ENCODE data around the gene GDI1. TPM values are rescaled to one million over a fixed set of nuclear protein-coding genes. Genes with fewer than 3 reads are reported as not detected.

The GDI1 gene
- total and polyA plus RNA-seq, 7 experiments from 2014 or later = 18.8 to 174 (median 115) TPM

DNA sequence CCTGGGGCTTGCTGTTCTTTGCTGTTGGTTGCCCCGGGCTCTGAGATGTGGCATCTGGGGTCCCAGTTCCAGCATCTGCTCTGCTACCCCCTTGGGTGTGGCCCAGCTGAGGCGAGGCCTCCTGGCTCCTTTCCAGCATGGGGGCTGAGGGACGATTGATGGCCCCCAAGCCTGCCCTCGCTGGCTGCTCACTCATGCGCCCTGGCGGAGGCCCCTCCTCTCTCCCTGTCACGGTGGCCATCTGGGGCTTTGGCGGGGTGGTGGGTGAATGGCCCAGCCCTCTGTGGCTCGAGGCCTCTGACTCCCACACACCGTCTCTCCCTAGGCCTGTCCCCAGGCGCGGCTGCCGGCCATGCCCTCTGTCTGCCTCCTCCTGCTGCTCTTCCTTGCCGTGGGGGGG, 22.9 kb downstream of the GDI1 start:
- no peak for DNase-seq

DNA sequence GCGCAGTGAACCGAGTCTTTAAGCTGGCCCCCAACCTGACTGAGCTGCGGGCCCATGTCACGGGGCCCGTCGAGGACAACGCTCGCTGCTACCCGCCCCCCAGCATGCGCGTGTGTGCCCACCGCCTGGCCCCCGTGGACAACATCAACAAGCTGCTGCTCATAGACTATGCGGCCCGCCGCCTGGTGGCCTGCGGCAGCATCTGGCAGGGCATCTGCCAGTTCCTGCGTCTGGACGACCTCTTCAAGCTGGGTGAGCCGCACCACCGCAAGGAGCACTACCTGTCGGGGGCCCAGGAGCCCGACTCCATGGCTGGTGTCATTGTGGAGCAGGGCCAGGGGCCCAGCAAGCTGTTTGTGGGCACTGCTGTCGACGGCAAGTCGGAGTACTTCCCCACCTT, 23.4 kb downstream of the GDI1 start:
- H3K27ac ChIP-seq (ENCODE audit: low read depth, low read length) = no peak overlapping the region
- H3K27me3 Mint-ChIP-seq = no peaks in the 10 kb centered on the region
- ATAC-seq (no peak), DNase-seq (no peak)
- peak overlapping the region in 1 of 9 donors; percentile 19 for H3K27ac Mint-ChIP-seq
- H3K36me3 ChIP-seq (ENCODE audit: control insufficient read depth in 2 of 3, insufficient read depth in 3 of 3, low read length in 3 of 3) = peaks cover 0 to 28% (median 0%) of the 10 kb centered on the region in 3 experiments
- peaks cover 0 to 3% of the 10 kb centered on the region in 2 donors for H3K4me1 ChIP-seq (ENCODE audit: control insufficient read depth in 2 of 2, insufficient read depth in 2 of 2, low read length in 2 of 2)
- peaks cover 0 to 4% (median 0%) of the 10 kb centered on the region in 11 donors for H3K9me3 Mint-ChIP-seq
- peak overlapping the region in 7 of 10 donors; percentile 4 to 79 (median 25) for H3K4me3 Mint-ChIP-seq
- H3K4me1 Mint-ChIP-seq = peaks cover 4 to 16% (median 9%) of the 10 kb centered on the region in 7 donors
- no peak overlapping the region for H3K4me3 ChIP-seq (ENCODE audit: low read length)
- peaks cover 0 to 2% (median 0%) of the 10 kb centered on the region in 5 donors for H3K36me3 Mint-ChIP-seq
- intact Hi-C loops (cut with micrococcal nuclease) = no loop called here
- ChIA-PET POLR2A (interaction anchor here (0.8 to 6.2 kb wide), 5 partner anchors 17 to 87 kb away, joined by 3 to 31 read pairs (median 3); partner anchors contain the start of genes IKBKG and LAGE3), CTCF (no interaction called here)
- no peaks in the 10 kb centered on the region for H3K27me3 ChIP-seq (ENCODE audit: control insufficient read depth in 2 of 2, insufficient read depth in 2 of 2, low read length in 2 of 2)
- no peaks in the 10 kb centered on the region for H3K9me3 ChIP-seq (ENCODE audit: control insufficient read depth in 2 of 3, low read length in 3 of 3)

More for the DNA sequence above, 22.9 kb downstream of the GDI1 start:
- intact Hi-C loops (cut with micrococcal nuclease) = loop anchor here in 1 of 2 donors (2.0 kb wide), 2 partner anchors 23 to 47 kb away; partner anchors contain the start of gene GDI1
- H3K4me1 Mint-ChIP-seq = peaks cover 4 to 16% (median 9%) of the 10 kb centered on the region in 7 donors
- H3K4me3 Mint-ChIP-seq = peak overlapping the region in 8 of 10 donors; percentile 14 to 88 (median 28)
- Histone ChIP-seq H3K36me3 (ENCODE audit: control insufficient read depth in 2 of 3, insufficient read depth in 3 of 3, low read length in 3 of 3) (peaks cover 0 to 23% (median 0%) of the 10 kb centered on the region in 3 experiments), H3K4me3 (ENCODE audit: low read length) (no peak overlapping the region), H3K9me3 (ENCODE audit: control insufficient read depth in 2 of 3, low read length in 3 of 3) (no peaks in the 10 kb centered on the region), H3K27me3 (ENCODE audit: control insufficient read depth in 2 of 2, insufficient read depth in 2 of 2, low read length in 2 of 2) (no peaks in the 10 kb centered on the region), H3K4me1 (ENCODE audit: control insufficient read depth in 2 of 2, insufficient read depth in 2 of 2, low read length in 2 of 2) (peaks cover 0 to 3% of the 10 kb centered on the region in 2 donors), H3K27ac (ENCODE audit: low read depth, low read length) (no peak overlapping the region)
- H3K27ac Mint-ChIP-seq = peak overlapping the region in 2 of 9 donors; percentile 38 to 63
- H3K27me3 Mint-ChIP-seq = no peaks in the 10 kb centered on the region
- peaks cover 0 to 4% (median 0%) of the 10 kb centered on the region in 11 donors for H3K9me3 Mint-ChIP-seq
- ChIA-PET CTCF (no interaction called here), POLR2A (interaction anchor here (1.3 to 6.2 kb wide), 8 partner anchors 17 to 88 kb away, joined by 3 to 31 read pairs (median 5); partner anchors contain the start of genes ATP6AP1, IKBKG, LAGE3 and RPL10)
- no peak for ATAC-seq
- peaks cover 0 to 2% (median 0%) of the 10 kb centered on the region in 5 donors for H3K36me3 Mint-ChIP-seq

- no peak overlapping the region for H3K27ac Mint-ChIP-seq
- H3K4me3 ChIP-seq (ENCODE audit: low read length) = no peak overlapping the region
- ATAC-seq = no peak
- H3K4me1 Mint-ChIP-seq = peaks cover under 1 to 12% (median 6%) of the 10 kb centered on the region in 7 donors
- DNase-seq = no peak
- H3K9me3 ChIP-seq (ENCODE audit: control insufficient read depth in 2 of 3, low read length in 3 of 3) = no peaks in the 10 kb centered on the region
- ChIA-PET CTCF (no interaction called here), POLR2A (interaction anchor here (6.2 kb wide), 1 partner anchor 15 kb away, joined by 31 read pairs; the partner anchor contains the start of gene LAGE3)
- peaks cover 0 to 43% (median 0%) of the 10 kb centered on the region in 3 experiments for H3K36me3 ChIP-seq (ENCODE audit: control insufficient read depth in 2 of 3, insufficient read depth in 3 of 3, low read length in 3 of 3)
- intact Hi-C loops (cut with micrococcal nuclease) = no loop called here
- H3K27me3 Mint-ChIP-seq = no peaks in the 10 kb centered on the region
- H3K9me3 Mint-ChIP-seq = peaks cover 0 to 1% (median 0%) of the 10 kb centered on the region in 11 donors
- peaks cover 0 to 2% (median 0%) of the 10 kb centered on the region in 5 donors for H3K36me3 Mint-ChIP-seq
- H3K4me3 Mint-ChIP-seq = no peak overlapping the region
- H3K27ac ChIP-seq (ENCODE audit: low read depth, low read length) = no peak overlapping the region
- H3K4me1 ChIP-seq (ENCODE audit: control insufficient read depth in 2 of 2, insufficient read depth in 2 of 2, low read length in 2 of 2) = peaks cover 0 to 3% of the 10 kb centered on the region in 2 donors
- H3K27me3 ChIP-seq (ENCODE audit: control insufficient read depth in 2 of 2, insufficient read depth in 2 of 2, low read length in 2 of 2) = no peaks in the 10 kb centered on the region
These were observed 25.4 kb downstream of the GDI1 start for GRCh38 chrX:154462396-154462795.

DNA sequence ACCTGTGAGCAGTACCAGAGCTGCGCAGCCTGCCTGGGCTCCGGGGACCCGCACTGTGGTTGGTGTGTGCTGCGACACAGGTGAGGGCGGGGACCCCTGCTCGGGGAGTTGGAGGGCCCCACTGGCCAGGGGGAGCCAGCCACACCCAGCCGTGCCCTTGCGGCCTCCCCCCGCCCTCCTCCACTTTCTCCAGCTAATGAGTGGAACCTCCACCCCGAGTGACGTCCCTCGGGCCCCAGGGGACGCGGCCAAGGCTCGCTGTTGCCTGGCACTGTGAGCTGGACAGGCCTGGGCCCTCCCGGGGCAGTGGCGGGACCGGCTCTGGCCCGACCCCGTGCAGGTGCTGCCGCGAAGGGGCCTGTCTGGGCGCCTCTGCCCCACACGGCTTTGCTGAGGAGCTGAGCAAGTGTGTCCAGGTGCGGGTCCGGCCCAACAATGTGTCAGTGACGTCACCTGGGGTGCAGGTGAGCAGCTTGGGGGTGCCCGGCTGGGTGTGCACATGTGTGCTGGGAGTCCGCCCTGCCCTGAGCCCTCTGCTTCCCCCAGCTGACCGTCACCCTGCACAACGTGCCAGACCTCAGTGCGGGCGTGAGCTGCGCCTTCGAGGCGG, 26.8 kb downstream of the GDI1 start:
- Mint-ChIP-seq H3K27ac (no peak overlapping the region), H3K36me3 (peaks cover 0 to 2% (median 0%) of the 10 kb centered on the region in 5 donors), H3K27me3 (no peaks in the 10 kb centered on the region), H3K9me3 (no peaks in the 10 kb centered on the region), H3K4me3 (no peak overlapping the region), H3K4me1 (peaks cover 0 to 11% (median 5%) of the 10 kb centered on the region in 7 donors)
- Histone ChIP-seq H3K4me3 (ENCODE audit: low read length) (no peak overlapping the region), H3K27ac (ENCODE audit: low read depth, low read length) (no peak overlapping the region), H3K36me3 (ENCODE audit: control insufficient read depth in 2 of 3, insufficient read depth in 3 of 3, low read length in 3 of 3) (peaks cover 0 to 56% (median 0%) of the 10 kb centered on the region in 3 experiments), H3K9me3 (ENCODE audit: control insufficient read depth in 2 of 3, low read length in 3 of 3) (no peaks in the 10 kb centered on the region), H3K27me3 (ENCODE audit: control insufficient read depth in 2 of 2, insufficient read depth in 2 of 2, low read length in 2 of 2) (no peaks in the 10 kb centered on the region), H3K4me1 (ENCODE audit: control insufficient read depth in 2 of 2, insufficient read depth in 2 of 2, low read length in 2 of 2) (peaks cover 0 to 3% of the 10 kb centered on the region in 2 donors)
- CTCF ChIA-PET = no interaction called here
- ATAC-seq = no peak
- POLR2A ChIA-PET = interaction anchor here (0.9 to 1.2 kb wide), 2 partner anchors 52 to 84 kb away, joined by 3 to 4 read pairs; partner anchors contain the start of gene EMD
- no peak for DNase-seq
- intact Hi-C loops (cut with micrococcal nuclease) = no loop called here

DNA sequence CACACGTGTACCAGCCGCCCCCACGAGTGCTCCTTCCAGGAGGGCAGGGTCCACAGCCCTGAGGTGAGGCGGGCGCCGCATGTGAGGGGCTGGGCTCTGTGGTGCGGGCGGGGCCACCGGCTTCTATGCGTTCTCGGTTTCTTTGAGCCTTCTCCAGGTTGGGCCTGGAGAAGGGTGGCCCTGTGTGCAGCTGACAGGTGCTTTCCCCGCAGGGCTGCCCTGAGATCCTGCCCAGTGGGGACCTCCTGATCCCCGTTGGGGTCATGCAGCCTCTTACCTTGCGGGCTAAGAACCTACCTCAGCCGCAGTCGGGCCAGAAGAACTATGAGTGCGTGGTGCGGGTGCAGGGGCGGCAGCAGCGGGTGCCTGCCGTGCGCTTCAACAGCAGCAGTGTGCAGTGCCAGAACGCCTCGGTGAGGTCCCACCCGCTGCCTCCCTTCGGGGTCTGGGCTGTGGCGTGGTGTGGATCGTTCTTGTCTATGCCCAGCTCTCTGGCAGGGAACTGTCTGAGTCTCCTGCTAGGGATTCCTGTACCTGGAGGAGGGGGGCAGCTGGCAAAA, 27.9 kb downstream of the GDI1 start:
- no peak overlapping the region for H3K4me3 Mint-ChIP-seq
- H3K9me3 ChIP-seq (ENCODE audit: control insufficient read depth in 2 of 3, low read length in 3 of 3) = no peaks in the 10 kb centered on the region
- H3K36me3 Mint-ChIP-seq = peaks cover 0 to 2% (median 0%) of the 10 kb centered on the region in 5 donors
- H3K27ac Mint-ChIP-seq = no peak overlapping the region
- no peaks in the 10 kb centered on the region for H3K4me1 ChIP-seq (ENCODE audit: control insufficient read depth in 2 of 2, insufficient read depth in 2 of 2, low read length in 2 of 2)
- ChIA-PET POLR2A (interaction anchor here (0.9 to 1.4 kb wide), 3 partner anchors 20 to 51 kb away, joined by 3 to 4 read pairs (median 3); partner anchors contain the start of gene FAM3A), CTCF (no interaction called here)
- no peaks in the 10 kb centered on the region for H3K27me3 Mint-ChIP-seq
- ATAC-seq = no peak
- peaks cover 0 to 67% (median 0%) of the 10 kb centered on the region in 3 experiments for H3K36me3 ChIP-seq (ENCODE audit: control insufficient read depth in 2 of 3, insufficient read depth in 3 of 3, low read length in 3 of 3)
- no peak for DNase-seq
- peaks cover 0 to 7% (median 0%) of the 10 kb centered on the region in 7 donors for H3K4me1 Mint-ChIP-seq
- H3K9me3 Mint-ChIP-seq = no peaks in the 10 kb centered on the region
- intact Hi-C loops (cut with micrococcal nuclease) = no loop called here
- H3K4me3 ChIP-seq (ENCODE audit: low read length) = no peak overlapping the region
- no peak overlapping the region for H3K27ac ChIP-seq (ENCODE audit: low read depth, low read length)
- H3K27me3 ChIP-seq (ENCODE audit: control insufficient read depth in 2 of 2, insufficient read depth in 2 of 2, low read length in 2 of 2) = no peaks in the 10 kb centered on the region

DNA sequence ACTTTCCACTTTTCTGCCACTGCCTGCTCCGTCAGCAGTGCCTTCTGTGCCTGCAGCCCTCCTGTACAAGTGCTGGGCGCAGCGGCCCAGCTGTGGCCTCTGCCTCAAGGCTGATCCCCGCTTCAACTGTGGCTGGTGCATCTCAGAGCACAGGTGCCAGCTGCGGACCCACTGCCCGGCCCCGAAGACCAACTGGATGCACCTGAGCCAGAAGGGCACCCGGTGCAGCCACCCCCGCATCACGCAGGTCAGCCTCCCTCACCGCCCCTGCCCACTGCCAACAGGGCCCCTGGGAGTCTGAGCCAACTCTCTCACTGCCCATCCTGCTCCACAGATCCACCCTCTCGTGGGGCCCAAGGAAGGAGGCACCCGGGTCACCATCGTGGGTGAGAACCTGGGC, 28.6 kb downstream of the GDI1 start:
- Histone ChIP-seq H3K36me3 (ENCODE audit: control insufficient read depth in 2 of 3, insufficient read depth in 3 of 3, low read length in 3 of 3) (peaks cover 0 to 70% (median 0%) of the 10 kb centered on the region in 3 experiments), H3K4me1 (ENCODE audit: control insufficient read depth in 2 of 2, insufficient read depth in 2 of 2, low read length in 2 of 2) (no peaks in the 10 kb centered on the region), H3K27me3 (ENCODE audit: control insufficient read depth in 2 of 2, insufficient read depth in 2 of 2, low read length in 2 of 2) (no peaks in the 10 kb centered on the region), H3K9me3 (ENCODE audit: control insufficient read depth in 2 of 3, low read length in 3 of 3) (no peaks in the 10 kb centered on the region), H3K27ac (ENCODE audit: low read depth, low read length) (no peak overlapping the region), H3K4me3 (ENCODE audit: low read length) (no peak overlapping the region)
- no peak overlapping the region for H3K27ac Mint-ChIP-seq
- peaks cover 0 to 7% (median 0%) of the 10 kb centered on the region in 7 donors for H3K4me1 Mint-ChIP-seq
- no peaks in the 10 kb centered on the region for H3K27me3 Mint-ChIP-seq
- ChIA-PET CTCF (no interaction called here), POLR2A (interaction anchor here (0.6 to 1.4 kb wide), 5 partner anchors 10 to 51 kb away, joined by 3 to 4 read pairs (median 3); partner anchors contain the start of gene FAM3A)
- H3K9me3 Mint-ChIP-seq = no peaks in the 10 kb centered on the region
- intact Hi-C loops (cut with micrococcal nuclease) = no loop called here
- ATAC-seq = no peak
- H3K4me3 Mint-ChIP-seq = peak overlapping the region in 1 of 10 donors; percentile 32
- DNase-seq = no peak
- peaks cover 0 to 2% (median 0%) of the 10 kb centered on the region in 5 donors for H3K36me3 Mint-ChIP-seq
